HepG2 (cell line): Measurements from ENCODE around the gene MRM3. TPM values are rescaled to one million over a fixed set of nuclear protein-coding genes. Genes with fewer than 3 reads are reported as not detected.

Experiments used
- CBX1 ChIP-seq: IDR thresholded peaks from one replicate; pipeline ENCODE4 v1.6.1; 2016; ENCODE audit warnings: antibody characterized with exemption, low read depth
- ISX ChIP-seq: sonication (generic); formaldehyde crosslinking; conservative IDR thresholded peaks from 2 replicates; pipeline ENCODE4 v1.5.0; 2020; ENCODE audit warnings: missing genetic modification reagents
- MIXL1 ChIP-seq: IDR thresholded peaks from 2 replicates; pipeline ENCODE4 v1.6.1; 2016
- SP140L ChIP-seq: sonication (generic); formaldehyde crosslinking; IDR thresholded peaks from 2 replicates; pipeline ENCODE4 v1.4.0; 2020; ENCODE audit warnings: missing genetic modification reagents, borderline replicate concordance
- SRF ChIP-seq: IDR thresholded peaks from 2 replicates; pipeline ENCODE4 v1.6.1; 2011; ENCODE audit warnings: mild to moderate bottlenecking, low read depth, low read length, moderate library complexity
- ZNF235 ChIP-seq: sonication (generic); formaldehyde crosslinking; IDR thresholded peaks from 2 replicates; pipeline ENCODE4 v1.8.1; 2023; ENCODE audit warnings: mild to moderate bottlenecking, missing genetic modification reagents, borderline replicate concordance
- ZNF292 ChIP-seq: sonication (generic); formaldehyde crosslinking; IDR thresholded peaks from 2 replicates; pipeline ENCODE4 v1.8.1; 2022; ENCODE audit warnings: mild to moderate bottlenecking, low read depth, missing genetic modification reagents, borderline replicate concordance
- ZNF34 ChIP-seq: sonication (generic); formaldehyde crosslinking; IDR thresholded peaks from 2 replicates; pipeline ENCODE4 v1.4.0; 2020; ENCODE audit warnings: mild to moderate bottlenecking, missing genetic modification reagents, borderline replicate concordance
- ZSCAN9 ChIP-seq: IDR thresholded peaks from 2 replicates; pipeline ENCODE4 v1.6.1; 2016; ENCODE audit warnings: borderline replicate concordance
- polyA plus RNA-seq, 8 experiments: library from polyadenylated mRNA; depleted of rRNA in 3 of 8; stranded (reverse) in 7 of 8; unstranded in 1 of 8; fragments of >200 nt; fragmentation: Illumina TruSeq in 4 of 8; extraction: Trizol in 4 of 8; gene quantifications; 2 replicates each; pipeline versions ENCODE4 v1.2.1 to v1.2.3, GENCODE V29; 2011 to 2016; ENCODE audit warnings: low read depth in 4 of 8, missing spikeins in 1 of 8, mixed read lengths in 1 of 8; ENCODE audit not compliant: insufficient read depth in 1 of 8
- total RNA-seq, 5 experiments: library from RNA; depleted of rRNA; stranded (reverse); fragments of >200 nt; fragmentation: Illumina TruSeq; extraction: Trizol; gene quantifications; 2 replicates each; pipeline ENCODE4 v1.2.3, GENCODE V29; 2016; ENCODE audit warnings: low read depth in 1 of 5
- TF ChIP-seq, protein P1 (sequence below): sonication (generic); formaldehyde crosslinking; IDR thresholded peaks from 2 replicates; pipeline ENCODE4 v1.5.0; 2020; ENCODE audit warnings: mild to moderate bottlenecking, missing genetic modification reagents, borderline replicate concordance
- TF ChIP-seq, protein P2 (sequence below): sonication (generic); formaldehyde crosslinking; IDR thresholded peaks from 2 replicates; pipeline ENCODE4 v1.5.0; 2020; ENCODE audit warnings: mild to moderate bottlenecking, missing genetic modification reagents
- TF ChIP-seq, protein P3 (sequence below): sonication (generic); formaldehyde crosslinking; IDR thresholded peaks from 2 replicates; pipeline ENCODE4 v1.4.0; 2020; ENCODE audit warnings: missing genetic modification reagents, mild to moderate bottlenecking, borderline replicate concordance
- TF ChIP-seq, protein P4 (sequence below): sonication (generic); formaldehyde crosslinking; IDR thresholded peaks from 2 replicates; pipeline ENCODE4 v1.9.0; 2021; ENCODE audit warnings: missing genetic modification reagents, borderline replicate concordance
- TF ChIP-seq, protein P5 (sequence below): sonication (generic); IDR thresholded peaks from 2 replicates; pipeline ENCODE4 v1.6.1; 2016; ENCODE audit warnings: low read depth, borderline replicate concordance
- TF ChIP-seq, protein P6 (sequence below): fragments of 450-650 bp; IDR thresholded peaks from 2 replicates; pipeline ENCODE4 v1.6.1; 2017; ENCODE audit warnings: mild to moderate bottlenecking
- TF ChIP-seq, protein P7 (sequence below): sonication (generic); formaldehyde crosslinking; IDR thresholded peaks from 2 replicates; pipeline ENCODE4 v1.9.0; 2021; ENCODE audit warnings: missing genetic modification reagents, borderline replicate concordance

Gene MRM3
- total and polyA plus RNA-seq, 2 of the 13 experiments (the other 11 are each of a cell fraction or from before 2014, with no cell fraction given): 12.3 to 25.5 TPM

DNA sequence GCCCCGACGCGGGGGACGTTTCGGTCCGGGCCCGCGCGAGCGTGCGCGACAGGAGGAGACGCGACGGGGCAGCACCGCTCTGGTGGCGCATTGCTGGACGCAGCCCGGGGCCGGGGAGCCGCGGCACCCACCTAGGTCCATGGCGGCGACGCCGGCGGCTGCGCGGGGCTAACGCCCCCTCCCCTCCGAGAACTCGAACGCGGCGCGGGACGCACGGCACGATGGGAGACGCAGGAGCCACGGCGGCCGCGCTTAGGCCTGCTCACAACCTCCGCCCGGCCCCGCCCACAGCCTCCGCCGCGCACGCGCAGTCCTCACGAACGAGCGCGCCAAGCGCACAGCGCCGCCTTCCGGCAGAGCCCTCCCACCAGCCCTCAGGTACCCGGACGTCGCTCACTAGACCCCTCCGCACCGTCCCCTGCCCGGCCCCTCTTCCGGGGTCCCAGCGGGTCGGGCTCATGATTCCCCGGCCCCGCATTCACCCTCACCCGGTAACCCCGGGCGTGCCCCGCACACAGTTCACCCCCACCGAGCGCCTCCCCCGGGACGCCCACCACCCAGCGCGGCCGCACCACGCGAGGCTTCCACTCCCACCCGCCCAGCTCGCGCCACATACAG, 30.0 kb upstream of the MRM3 start, which contains the start of gene GEMIN4 (continued):
- TF ChIP-seq, protein P1, sequence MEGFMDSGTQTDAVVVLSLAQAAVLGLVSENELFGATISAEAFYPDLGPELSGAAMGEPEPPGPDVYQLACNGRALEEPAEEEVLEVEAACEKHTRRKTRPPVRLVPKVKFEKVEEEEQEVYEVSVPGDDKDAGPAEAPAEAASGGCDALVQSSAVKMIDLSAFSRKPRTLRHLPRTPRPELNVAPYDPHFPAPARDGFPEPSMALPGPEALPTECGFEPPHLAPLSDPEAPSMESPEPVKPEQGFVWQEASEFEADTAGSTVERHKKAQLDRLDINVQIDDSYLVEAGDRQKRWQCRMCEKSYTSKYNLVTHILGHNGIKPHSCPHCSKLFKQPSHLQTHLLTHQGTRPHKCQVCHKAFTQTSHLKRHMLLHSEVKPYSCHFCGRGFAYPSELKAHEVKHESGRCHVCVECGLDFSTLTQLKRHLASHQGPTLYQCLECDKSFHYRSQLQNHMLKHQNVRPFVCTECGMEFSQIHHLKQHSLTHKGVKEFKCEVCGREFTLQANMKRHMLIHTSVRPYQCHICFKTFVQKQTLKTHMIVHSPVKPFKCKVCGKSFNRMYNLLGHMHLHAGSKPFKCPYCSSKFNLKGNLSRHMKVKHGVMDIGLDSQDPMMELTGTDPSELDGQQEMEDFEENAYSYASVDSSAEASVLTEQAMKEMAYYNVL: peak; percentile 84; the same call in 1 of the 2 replicates
- TF ChIP-seq SP140L (CRISPR knock-in tag): no peak
- TF ChIP-seq ZSCAN9: 0 out of 2 replicates have a peak, but pooled peaks have one; percentile 50
- no peak for TF ChIP-seq ISX
- TF ChIP-seq ZNF292 (CRISPR knock-in tag): no peak
- TF ChIP-seq, protein P2, sequence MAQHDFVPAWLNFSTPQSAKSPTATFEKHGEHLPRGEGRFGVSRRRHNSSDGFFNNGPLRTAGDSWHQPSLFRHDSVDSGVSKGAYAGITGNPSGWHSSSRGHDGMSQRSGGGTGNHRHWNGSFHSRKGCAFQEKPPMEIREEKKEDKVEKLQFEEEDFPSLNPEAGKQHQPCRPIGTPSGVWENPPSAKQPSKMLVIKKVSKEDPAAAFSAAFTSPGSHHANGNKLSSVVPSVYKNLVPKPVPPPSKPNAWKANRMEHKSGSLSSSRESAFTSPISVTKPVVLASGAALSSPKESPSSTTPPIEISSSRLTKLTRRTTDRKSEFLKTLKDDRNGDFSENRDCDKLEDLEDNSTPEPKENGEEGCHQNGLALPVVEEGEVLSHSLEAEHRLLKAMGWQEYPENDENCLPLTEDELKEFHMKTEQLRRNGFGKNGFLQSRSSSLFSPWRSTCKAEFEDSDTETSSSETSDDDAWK: no peak
- TF ChIP-seq, protein P3, sequence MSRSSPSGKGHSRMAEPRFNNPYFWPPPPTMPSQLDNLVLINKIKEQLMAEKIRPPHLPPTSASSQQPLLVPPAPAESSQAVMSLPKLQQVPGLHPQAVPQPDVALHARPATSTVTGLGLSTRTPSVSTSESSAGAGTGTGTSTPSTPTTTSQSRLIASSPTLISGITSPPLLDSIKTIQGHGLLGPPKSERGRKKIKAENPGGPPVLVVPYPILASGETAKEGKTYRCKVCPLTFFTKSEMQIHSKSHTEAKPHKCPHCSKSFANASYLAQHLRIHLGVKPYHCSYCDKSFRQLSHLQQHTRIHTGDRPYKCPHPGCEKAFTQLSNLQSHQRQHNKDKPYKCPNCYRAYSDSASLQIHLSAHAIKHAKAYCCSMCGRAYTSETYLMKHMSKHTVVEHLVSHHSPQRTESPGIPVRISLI: no peak
- TF ChIP-seq, protein P4, sequence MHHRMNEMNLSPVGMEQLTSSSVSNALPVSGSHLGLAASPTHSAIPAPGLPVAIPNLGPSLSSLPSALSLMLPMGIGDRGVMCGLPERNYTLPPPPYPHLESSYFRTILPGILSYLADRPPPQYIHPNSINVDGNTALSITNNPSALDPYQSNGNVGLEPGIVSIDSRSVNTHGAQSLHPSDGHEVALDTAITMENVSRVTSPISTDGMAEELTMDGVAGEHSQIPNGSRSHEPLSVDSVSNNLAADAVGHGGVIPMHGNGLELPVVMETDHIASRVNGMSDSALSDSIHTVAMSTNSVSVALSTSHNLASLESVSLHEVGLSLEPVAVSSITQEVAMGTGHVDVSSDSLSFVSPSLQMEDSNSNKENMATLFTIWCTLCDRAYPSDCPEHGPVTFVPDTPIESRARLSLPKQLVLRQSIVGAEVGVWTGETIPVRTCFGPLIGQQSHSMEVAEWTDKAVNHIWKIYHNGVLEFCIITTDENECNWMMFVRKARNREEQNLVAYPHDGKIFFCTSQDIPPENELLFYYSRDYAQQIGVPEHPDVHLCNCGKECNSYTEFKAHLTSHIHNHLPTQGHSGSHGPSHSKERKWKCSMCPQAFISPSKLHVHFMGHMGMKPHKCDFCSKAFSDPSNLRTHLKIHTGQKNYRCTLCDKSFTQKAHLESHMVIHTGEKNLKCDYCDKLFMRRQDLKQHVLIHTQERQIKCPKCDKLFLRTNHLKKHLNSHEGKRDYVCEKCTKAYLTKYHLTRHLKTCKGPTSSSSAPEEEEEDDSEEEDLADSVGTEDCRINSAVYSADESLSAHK (CRISPR knock-in tag): peak; percentile 67; the same call in 1 of the 2 replicates
- TF ChIP-seq, protein P5, sequence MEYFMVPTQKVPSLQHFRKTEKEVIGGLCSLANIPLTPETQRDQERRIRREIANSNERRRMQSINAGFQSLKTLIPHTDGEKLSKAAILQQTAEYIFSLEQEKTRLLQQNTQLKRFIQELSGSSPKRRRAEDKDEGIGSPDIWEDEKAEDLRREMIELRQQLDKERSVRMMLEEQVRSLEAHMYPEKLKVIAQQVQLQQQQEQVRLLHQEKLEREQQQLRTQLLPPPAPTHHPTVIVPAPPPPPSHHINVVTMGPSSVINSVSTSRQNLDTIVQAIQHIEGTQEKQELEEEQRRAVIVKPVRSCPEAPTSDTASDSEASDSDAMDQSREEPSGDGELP: no peak
- TF ChIP-seq SRF: no peak
- TF ChIP-seq, protein P6, sequence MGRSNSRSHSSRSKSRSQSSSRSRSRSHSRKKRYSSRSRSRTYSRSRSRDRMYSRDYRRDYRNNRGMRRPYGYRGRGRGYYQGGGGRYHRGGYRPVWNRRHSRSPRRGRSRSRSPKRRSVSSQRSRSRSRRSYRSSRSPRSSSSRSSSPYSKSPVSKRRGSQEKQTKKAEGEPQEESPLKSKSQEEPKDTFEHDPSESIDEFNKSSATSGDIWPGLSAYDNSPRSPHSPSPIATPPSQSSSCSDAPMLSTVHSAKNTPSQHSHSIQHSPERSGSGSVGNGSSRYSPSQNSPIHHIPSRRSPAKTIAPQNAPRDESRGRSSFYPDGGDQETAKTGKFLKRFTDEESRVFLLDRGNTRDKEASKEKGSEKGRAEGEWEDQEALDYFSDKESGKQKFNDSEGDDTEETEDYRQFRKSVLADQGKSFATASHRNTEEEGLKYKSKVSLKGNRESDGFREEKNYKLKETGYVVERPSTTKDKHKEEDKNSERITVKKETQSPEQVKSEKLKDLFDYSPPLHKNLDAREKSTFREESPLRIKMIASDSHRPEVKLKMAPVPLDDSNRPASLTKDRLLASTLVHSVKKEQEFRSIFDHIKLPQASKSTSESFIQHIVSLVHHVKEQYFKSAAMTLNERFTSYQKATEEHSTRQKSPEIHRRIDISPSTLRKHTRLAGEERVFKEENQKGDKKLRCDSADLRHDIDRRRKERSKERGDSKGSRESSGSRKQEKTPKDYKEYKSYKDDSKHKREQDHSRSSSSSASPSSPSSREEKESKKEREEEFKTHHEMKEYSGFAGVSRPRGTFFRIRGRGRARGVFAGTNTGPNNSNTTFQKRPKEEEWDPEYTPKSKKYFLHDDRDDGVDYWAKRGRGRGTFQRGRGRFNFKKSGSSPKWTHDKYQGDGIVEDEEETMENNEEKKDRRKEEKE: no peak
- no peak; the same call in 1 of the 2 replicates for TF ChIP-seq ZNF34 (CRISPR knock-in tag)
- peak; percentile 53; the same call in 1 of the 2 replicates for TF ChIP-seq ZNF235 (CRISPR knock-in tag)
- 0 out of 2 replicates have a peak, but pooled peaks have one; percentile 25 for TF ChIP-seq MIXL1
- peak; percentile 15 for TF ChIP-seq CBX1
- TF ChIP-seq, protein P7, sequence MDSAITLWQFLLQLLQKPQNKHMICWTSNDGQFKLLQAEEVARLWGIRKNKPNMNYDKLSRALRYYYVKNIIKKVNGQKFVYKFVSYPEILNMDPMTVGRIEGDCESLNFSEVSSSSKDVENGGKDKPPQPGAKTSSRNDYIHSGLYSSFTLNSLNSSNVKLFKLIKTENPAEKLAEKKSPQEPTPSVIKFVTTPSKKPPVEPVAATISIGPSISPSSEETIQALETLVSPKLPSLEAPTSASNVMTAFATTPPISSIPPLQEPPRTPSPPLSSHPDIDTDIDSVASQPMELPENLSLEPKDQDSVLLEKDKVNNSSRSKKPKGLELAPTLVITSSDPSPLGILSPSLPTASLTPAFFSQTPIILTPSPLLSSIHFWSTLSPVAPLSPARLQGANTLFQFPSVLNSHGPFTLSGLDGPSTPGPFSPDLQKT (CRISPR knock-in tag): no peak
